Caki2 (cell line): Measurements from ENCODE around the gene NPAS1. TPM values are rescaled to one million over a fixed set of nuclear protein-coding genes. Genes with fewer than 3 reads are reported as not detected.

Source experiments
- DNase-seq: peaks from one replicate; pipeline ENCODE4 v3.0.0-alpha.2; 2015; ENCODE audit warnings: low read depth
- in situ Hi-C: cut with HindIII; loops from 2 replicates; pipeline ENCODE4 v1.10.0; 2016; ENCODE audit warnings: low sequenced_read_pairs, low pct_unique_long_range_greater_than_20kb, mixed read lengths
- total RNA-seq: library from RNA; depleted of rRNA; stranded (reverse); fragments of >200 nt; shearing (Covaris generic); gene quantifications from 2 replicates; pipeline ENCODE4 v1.2.3, GENCODE V29; 2014; ENCODE audit warnings: low replicate concordance; rRNA removed

Gene NPAS1
- total RNA-seq, 1 experiment from 2014 or later: 2.8 TPM

- in situ Hi-C loops: no loop called here
- no peak for DNase-seq
These were observed 73.6 kb downstream of the NPAS1 start for GRCh38 chr19:47093254-47093653.

GRCh38 chr19:47093841-47094240 lies 74.2 kb downstream of the NPAS1 start:
- in situ Hi-C loops: no loop called here
- DNase-seq: no peak

- in situ Hi-C loops: no loop called here
- no peak for DNase-seq
These were observed 75.2 kb downstream of the NPAS1 start for GRCh38 chr19:47094557-47095475.

Other genes with a start within 250 kb of the NPAS1 start
- gene SLC1A5, start 231.2 kb upstream of the NPAS1 start, total RNA-seq: 274 and 283 TPM in 2 replicates
- gene AP2S1, start 169.0 kb upstream of the NPAS1 start, total RNA-seq: 291 and 329 TPM in 2 replicates
- gene ARHGAP35, start 158.8 kb upstream of the NPAS1 start, total RNA-seq: 15.6 and 19.5 TPM in 2 replicates
- 78.1 and 102 TPM in 2 replicates for gene TMEM160, start 28.8 kb downstream of the NPAS1 start, total RNA-seq
- gene ZC3H4, start 93.9 kb downstream of the NPAS1 start, total RNA-seq: 7.0 and 7.4 TPM in 2 replicates
- gene SAE1, start 111.0 kb downstream of the NPAS1 start, total RNA-seq: 320 and 378 TPM in 2 replicates
- gene BBC3, start 211.4 kb downstream of the NPAS1 start, total RNA-seq: 40.8 and 41.7 TPM in 2 replicates
- gene CCDC9, start 236.7 kb downstream of the NPAS1 start, total RNA-seq: 26.4 and 28.8 TPM in 2 replicates